ENCODE measurements around the gene DCAF11. TPM values are rescaled to one million over a fixed set of nuclear protein-coding genes. Genes with fewer than 3 reads are reported as not detected.

DCAF11 gene
- total RNA-seq, 1 donor from 2014 or later = 52.8 TPM

GRCh38 chr14:24146453-24146977 is 31.9 kb downstream of the DCAF11 start, which contains the start of gene PSME2:
Gene PSME2 (minus strand): TSS chr14:24146610. CDS start chr14:24146581, 29 bp downstream.
- Mint-ChIP-seq H3K4me1 (ENCODE audit: unreplicated experiment) (peaks cover 30% of the 10 kb centered on the region), H3K27ac (ENCODE audit: unreplicated experiment) (peak within 1 kb of the TSS; percentile 99), H3K27me3 (ENCODE audit: unreplicated experiment) (no peaks in the 10 kb centered on the region), H3K36me3 (ENCODE audit: unreplicated experiment) (peaks cover 18% of the 10 kb centered on the region), H3K9me3 (ENCODE audit: unreplicated experiment) (no peaks in the 10 kb centered on the region), H3K4me3 (ENCODE audit: unreplicated experiment) (peak within 1 kb of the TSS; percentile 99)
- TF ChIP-seq CTCF (IDR thresholded peaks at IDR 0.05) = no peak
- DNase-seq (ENCODE audit: extremely low spot score, unreplicated experiment) = peak; percentile 99

- peak within 1 kb of the TSS; percentile 99 for H3K27ac Mint-ChIP-seq (ENCODE audit: unreplicated experiment)
- no peaks in the 10 kb centered on the region for H3K9me3 Mint-ChIP-seq (ENCODE audit: unreplicated experiment)
- H3K4me1 Mint-ChIP-seq (ENCODE audit: unreplicated experiment) = peaks cover 27% of the 10 kb centered on the region
- DNase-seq (ENCODE audit: extremely low spot score, unreplicated experiment) = peak; percentile 98
- peak within 1 kb of the TSS; percentile 99 for H3K4me3 Mint-ChIP-seq (ENCODE audit: unreplicated experiment)
- no peaks in the 10 kb centered on the region for H3K27me3 Mint-ChIP-seq (ENCODE audit: unreplicated experiment)
- H3K36me3 Mint-ChIP-seq (ENCODE audit: unreplicated experiment) = peaks cover 21% of the 10 kb centered on the region
- TF ChIP-seq CTCF (IDR thresholded peaks at IDR 0.05) = no peak
Measured at GRCh38 chr14:24146978-24147760, 32.6 kb downstream of the DCAF11 start, which contains the start of gene RNF31. Gene RNF31 (plus strand): TSS chr14:24147498. CDS start chr14:24147699, 201 bp downstream.

- H3K27ac Mint-ChIP-seq (ENCODE audit: unreplicated experiment) = no peak overlapping the region
- H3K4me1 Mint-ChIP-seq (ENCODE audit: unreplicated experiment) = peaks cover 24% of the 10 kb centered on the region
- no peaks in the 10 kb centered on the region for H3K27me3 Mint-ChIP-seq (ENCODE audit: unreplicated experiment)
- no peak for DNase-seq (ENCODE audit: extremely low spot score, unreplicated experiment)
- H3K9me3 Mint-ChIP-seq (ENCODE audit: unreplicated experiment) = no peaks in the 10 kb centered on the region
- H3K36me3 Mint-ChIP-seq (ENCODE audit: unreplicated experiment) = peaks cover 21% of the 10 kb centered on the region
- TF ChIP-seq CTCF (IDR thresholded peaks at IDR 0.05) = no peak
- peak overlapping the region; percentile 99 for H3K4me3 Mint-ChIP-seq (ENCODE audit: unreplicated experiment)
Measured at GRCh38 chr14:24147761-24148428, 33.3 kb downstream of the DCAF11 start.

GRCh38 chr14:24149302-24149969 is 34.9 kb downstream of the DCAF11 start:
- H3K27ac Mint-ChIP-seq (ENCODE audit: unreplicated experiment) = no peak overlapping the region
- H3K4me1 Mint-ChIP-seq (ENCODE audit: unreplicated experiment) = peaks cover 24% of the 10 kb centered on the region
- H3K36me3 Mint-ChIP-seq (ENCODE audit: unreplicated experiment) = peaks cover 20% of the 10 kb centered on the region
- H3K9me3 Mint-ChIP-seq (ENCODE audit: unreplicated experiment) = no peaks in the 10 kb centered on the region
- TF ChIP-seq CTCF (IDR thresholded peaks at IDR 0.05) = no peak
- no peaks in the 10 kb centered on the region for H3K27me3 Mint-ChIP-seq (ENCODE audit: unreplicated experiment)
- H3K4me3 Mint-ChIP-seq (ENCODE audit: unreplicated experiment) = peak overlapping the region; percentile 44
- DNase-seq (ENCODE audit: extremely low spot score, unreplicated experiment) = no peak

Data from osteocyte (in vitro differentiated cells).